GM23338 (cell line): ENCODE measurements around the gene SFTA2.

Source experiments
- CTCF ChIP-seq, 2 experiments: fragments of 200-600 bp in 1 of 2; sonication (generic) in 1 of 2; conservative IDR thresholded peaks; 2 replicates each; pipeline versions ENCODE4 v1.5.1 to v1.6.1; 2016 to 2017; ENCODE audit warnings: antibody characterized with exemption in 2 of 2, low read depth in 2 of 2, mild to moderate bottlenecking in 2 of 2, moderate library complexity in 1 of 2
- ETS1 ChIP-seq: IDR thresholded peaks from 2 replicates; pipeline ENCODE4 v1.6.1; 2016; ENCODE audit warnings: antibody characterized with exemption
- EZH2 ChIP-seq: fragments of 200-600 bp; sonication (generic); IDR thresholded peaks from one replicate; pipeline ENCODE4 v1.8.0; 2017; ENCODE audit warnings: antibody characterized with exemption, mild to moderate bottlenecking, low read depth; ENCODE audit not compliant: unreplicated experiment
- EZH2phosphoT487 ChIP-seq: fragments of 200-600 bp; sonication (generic); IDR thresholded peaks from one replicate; pipeline ENCODE4 v1.8.1; 2018; ENCODE audit warnings: antibody characterized with exemption; ENCODE audit not compliant: unreplicated experiment
- POLR2AphosphoS5 ChIP-seq: IDR thresholded peaks from 2 replicates; pipeline ENCODE4 v1.6.1; 2016; ENCODE audit warnings: antibody characterized with exemption, low read depth
- TF ChIP-seq, protein P1 (sequence below): IDR thresholded peaks from one replicate; pipeline ENCODE4 v1.6.1; 2018; ENCODE audit warnings: antibody characterized with exemption; ENCODE audit not compliant: unreplicated experiment

- TF ChIP-seq CTCF (conservative IDR thresholded peaks at IDR 0.05; ENCODE audit: low read depth in 2 of 2) = no peak
- TF ChIP-seq, protein P1, sequence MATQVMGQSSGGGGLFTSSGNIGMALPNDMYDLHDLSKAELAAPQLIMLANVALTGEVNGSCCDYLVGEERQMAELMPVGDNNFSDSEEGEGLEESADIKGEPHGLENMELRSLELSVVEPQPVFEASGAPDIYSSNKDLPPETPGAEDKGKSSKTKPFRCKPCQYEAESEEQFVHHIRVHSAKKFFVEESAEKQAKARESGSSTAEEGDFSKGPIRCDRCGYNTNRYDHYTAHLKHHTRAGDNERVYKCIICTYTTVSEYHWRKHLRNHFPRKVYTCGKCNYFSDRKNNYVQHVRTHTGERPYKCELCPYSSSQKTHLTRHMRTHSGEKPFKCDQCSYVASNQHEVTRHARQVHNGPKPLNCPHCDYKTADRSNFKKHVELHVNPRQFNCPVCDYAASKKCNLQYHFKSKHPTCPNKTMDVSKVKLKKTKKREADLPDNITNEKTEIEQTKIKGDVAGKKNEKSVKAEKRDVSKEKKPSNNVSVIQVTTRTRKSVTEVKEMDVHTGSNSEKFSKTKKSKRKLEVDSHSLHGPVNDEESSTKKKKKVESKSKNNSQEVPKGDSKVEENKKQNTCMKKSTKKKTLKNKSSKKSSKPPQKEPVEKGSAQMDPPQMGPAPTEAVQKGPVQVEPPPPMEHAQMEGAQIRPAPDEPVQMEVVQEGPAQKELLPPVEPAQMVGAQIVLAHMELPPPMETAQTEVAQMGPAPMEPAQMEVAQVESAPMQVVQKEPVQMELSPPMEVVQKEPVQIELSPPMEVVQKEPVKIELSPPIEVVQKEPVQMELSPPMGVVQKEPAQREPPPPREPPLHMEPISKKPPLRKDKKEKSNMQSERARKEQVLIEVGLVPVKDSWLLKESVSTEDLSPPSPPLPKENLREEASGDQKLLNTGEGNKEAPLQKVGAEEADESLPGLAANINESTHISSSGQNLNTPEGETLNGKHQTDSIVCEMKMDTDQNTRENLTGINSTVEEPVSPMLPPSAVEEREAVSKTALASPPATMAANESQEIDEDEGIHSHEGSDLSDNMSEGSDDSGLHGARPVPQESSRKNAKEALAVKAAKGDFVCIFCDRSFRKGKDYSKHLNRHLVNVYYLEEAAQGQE = no peak
- TF ChIP-seq ETS1 = no peak
- no peak for TF ChIP-seq POLR2AphosphoS5
- TF ChIP-seq EZH2phosphoT487 = no peak
- TF ChIP-seq EZH2 = no peak
Observed at GRCh38 chr6:30902709-30903108, 29.3 kb downstream of the SFTA2 start.
